Esophagus (tissue), 2 donors: ENCODE measurements around the gene GFRA1. TPM values are rescaled to one million over a fixed set of nuclear protein-coding genes. Genes with fewer than 3 reads are reported as not detected.
"Not testable (repeated sequence)": the region's sequence is repeated elsewhere in the genome, so short reads cannot be mapped to it uniquely, and the experiment has no call there.

ENCODE experiments used
- H3K27ac ChIP-seq, 2 donors: one replicate each; pipeline ENCODE4 v1.5.1; 2013; ENCODE audit warnings: low read depth in 2 of 2, mild to moderate bottlenecking in 2 of 2, inconsistent platforms in 1 of 2, low read length in 1 of 2, moderate library complexity in 1 of 2
- H3K27me3 ChIP-seq, 2 donors: one replicate each; pipeline ENCODE4 v1.6.1; 2013; ENCODE audit warnings: low read length in 2 of 2, control low read depth in 1 of 2, mild to moderate bottlenecking in 1 of 2; ENCODE audit not compliant: insufficient read depth in 2 of 2, control insufficient read depth in 1 of 2
- H3K36me3 ChIP-seq, 2 donors: one replicate each; pipeline ENCODE4 v1.6.1; 2013; ENCODE audit warnings: low read length in 1 of 2; ENCODE audit not compliant: control insufficient read depth in 2 of 2, insufficient read depth in 2 of 2
- H3K4me1 ChIP-seq, 2 donors: one replicate each; pipeline ENCODE4 v1.6.1; 2013; ENCODE audit warnings: low read length in 1 of 2; ENCODE audit not compliant: control insufficient read depth in 2 of 2, insufficient read depth in 2 of 2
- H3K4me3 ChIP-seq, 2 donors: one replicate each; pipeline ENCODE4 v1.5.1; 2013; ENCODE audit warnings: low read length in 2 of 2, mild to moderate bottlenecking in 2 of 2, low read depth in 1 of 2, moderate library complexity in 1 of 2
- H3K9me3 ChIP-seq, 2 donors: one replicate each; pipeline ENCODE4 v1.6.1; 2013; ENCODE audit warnings: mild to moderate bottlenecking in 2 of 2, low read depth in 1 of 2, low read length in 1 of 2, moderate library complexity in 1 of 2; ENCODE audit not compliant: control insufficient read depth in 2 of 2, insufficient read depth in 1 of 2
- WGBS, 2 donors: extraction: QIAGEN DNeasy Blood & Tissue Kit; methylation state at CpG; one replicate each; pipeline ENCODE4 v1.1.7; 2013; 5-methylcytosine and 5-hydroxymethylcytosine counted together
- polyA plus RNA-seq, 2 donors: library from polyadenylated mRNA; stranded (reverse); fragments of 200-250 nt; gene quantifications; one replicate each; pipeline ENCODE4 v1.2.3, GENCODE V29; 2013
- donor health status: healthy with polysubstance abuse.
- donor health status: Bipolar disorder and iron deficiency.

The GFRA1 gene
- polyA plus RNA-seq, 2 donors: 0.73 to 1.3 TPM

GRCh38 chr10:116049158-116049973 is 223.6 kb downstream of the GFRA1 start:
- peaks cover 0 to 2% of the 10 kb centered on the region in 2 donors for H3K9me3 ChIP-seq
- no peaks in the 10 kb centered on the region for H3K4me1 ChIP-seq
- no peaks in the 10 kb centered on the region for H3K36me3 ChIP-seq
- 52 to 59% methylated on average over 10 of the region's 10 CpGs for WGBS, 2 donors
- H3K27ac ChIP-seq: no peak overlapping the region
- no peaks in the 10 kb centered on the region for H3K27me3 ChIP-seq
- no peak overlapping the region for H3K4me3 ChIP-seq

DNA sequence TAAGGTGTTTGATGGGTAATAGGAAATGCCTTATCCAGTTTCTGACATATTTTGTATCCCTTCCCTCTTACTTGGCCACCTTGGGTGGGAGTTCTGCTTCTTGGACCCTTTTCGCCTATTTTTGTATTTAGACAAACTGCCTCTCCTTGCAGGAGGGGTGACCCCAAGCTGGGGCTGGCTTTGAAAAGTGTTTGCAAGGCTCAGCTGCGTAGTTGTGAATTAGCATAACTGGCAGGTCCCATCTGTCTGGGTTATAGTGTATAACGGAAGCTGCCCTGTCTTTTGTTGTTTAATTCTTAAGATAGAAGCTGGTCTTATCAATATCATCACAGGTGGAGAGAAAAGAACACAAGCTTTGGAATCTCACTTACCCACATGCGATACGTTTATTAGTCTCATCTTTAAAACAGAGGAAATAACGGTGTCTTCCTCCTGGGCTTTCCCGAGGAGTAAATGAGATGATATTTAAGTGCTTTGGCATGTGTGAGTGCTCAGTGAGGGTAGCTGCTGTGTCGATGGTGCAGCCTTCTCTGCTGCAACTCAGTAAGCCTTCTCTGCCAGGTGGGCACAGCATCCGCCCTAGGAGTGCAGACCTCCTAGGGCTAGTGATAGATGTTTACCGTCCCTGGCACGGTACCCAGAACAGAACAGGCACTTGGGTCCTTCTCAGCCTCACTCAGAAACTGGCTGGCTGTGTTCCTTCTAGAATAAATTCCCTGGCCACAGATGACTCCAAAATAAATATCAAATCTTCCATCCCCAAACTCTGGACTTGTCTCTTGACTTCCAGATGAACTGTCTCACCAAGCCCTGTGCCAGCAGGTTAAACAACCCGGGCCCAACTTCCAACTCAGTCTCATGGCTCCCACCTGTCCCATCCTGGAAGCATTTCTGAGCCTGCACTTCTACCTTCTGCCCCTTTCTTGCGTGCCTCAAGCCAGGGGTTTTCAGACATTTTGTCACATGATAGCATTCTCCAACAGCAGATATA is 227.3 kb downstream of the GFRA1 start:
- 66 to 72% methylated on average over 13 of the region's 13 CpGs for WGBS, 2 donors
- Histone ChIP-seq H3K4me1 (no peaks in the 10 kb centered on the region), H3K36me3 (no peaks in the 10 kb centered on the region), H3K27me3 (no peaks in the 10 kb centered on the region), H3K9me3 (no peaks in the 10 kb centered on the region), H3K4me3 (no peak overlapping the region), H3K27ac (no peak overlapping the region)

- Histone ChIP-seq H3K27me3 (no peaks in the 10 kb centered on the region), H3K9me3 (no peaks in the 10 kb centered on the region), H3K27ac (no peak overlapping the region), H3K4me1 (no peaks in the 10 kb centered on the region), H3K36me3 (no peaks in the 10 kb centered on the region), H3K4me3 (no peak overlapping the region)
- 59 to 60% methylated on average over 3 of the region's 3 CpGs for WGBS, 2 donors
Measured at GRCh38 chr10:116044801-116045248, 228.2 kb downstream of the GFRA1 start.

DNA sequence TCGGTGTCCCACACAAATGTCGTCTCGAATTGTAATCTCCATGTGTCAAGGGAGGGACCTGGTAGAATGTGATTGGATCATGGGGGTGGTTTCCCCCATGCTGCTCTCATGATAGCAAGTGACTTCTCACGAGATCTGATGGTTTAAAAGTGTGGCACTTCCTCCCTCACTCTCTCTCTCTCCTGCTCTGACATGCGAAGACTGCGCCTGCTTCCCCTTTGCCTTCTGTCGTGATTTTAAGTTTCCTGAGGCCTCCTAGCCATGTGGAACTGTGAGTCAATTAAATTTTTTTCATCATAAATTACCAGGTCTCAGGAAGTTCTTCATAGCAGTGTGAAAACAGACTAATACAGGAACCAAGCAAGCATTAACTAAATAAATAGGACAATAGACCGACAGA is 229.1 kb downstream of the GFRA1 start:
- Histone ChIP-seq H3K36me3 (no peaks in the 10 kb centered on the region), H3K27me3 (no peaks in the 10 kb centered on the region), H3K27ac (no peak overlapping the region), H3K9me3 (no peaks in the 10 kb centered on the region), H3K4me3 (no peak overlapping the region), H3K4me1 (no peaks in the 10 kb centered on the region)
- WGBS, 2 donors: 73 to 81% methylated on average over 8 of the region's 8 CpGs

DNA sequence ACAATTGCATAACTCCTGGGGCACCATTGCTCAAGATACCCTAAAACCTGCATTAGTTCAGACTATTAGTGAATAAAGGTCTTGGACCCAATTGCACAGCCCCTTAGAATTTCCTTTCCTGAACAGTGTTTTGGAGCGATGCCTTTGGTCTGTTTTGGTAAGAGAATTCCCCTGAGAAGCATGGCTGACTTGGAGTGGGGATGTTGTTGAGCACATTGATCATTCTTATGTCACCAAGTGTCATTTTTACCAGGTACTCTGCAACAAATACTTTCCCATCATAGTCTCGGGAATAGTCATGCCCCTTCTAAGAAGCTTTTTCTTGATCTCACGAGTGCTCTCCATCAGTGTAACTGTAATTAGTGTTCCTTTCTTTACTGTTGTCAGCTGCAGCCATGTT is 229.7 kb downstream of the GFRA1 start:
- Histone ChIP-seq H3K4me3 (no peak overlapping the region), H3K27me3 (no peaks in the 10 kb centered on the region), H3K36me3 (no peaks in the 10 kb centered on the region), H3K27ac (no peak overlapping the region), H3K4me1 (no peaks in the 10 kb centered on the region), H3K9me3 (no peaks in the 10 kb centered on the region)
- WGBS, 2 donors: 84 to 88% methylated on average over 3 of the region's 3 CpGs

DNA sequence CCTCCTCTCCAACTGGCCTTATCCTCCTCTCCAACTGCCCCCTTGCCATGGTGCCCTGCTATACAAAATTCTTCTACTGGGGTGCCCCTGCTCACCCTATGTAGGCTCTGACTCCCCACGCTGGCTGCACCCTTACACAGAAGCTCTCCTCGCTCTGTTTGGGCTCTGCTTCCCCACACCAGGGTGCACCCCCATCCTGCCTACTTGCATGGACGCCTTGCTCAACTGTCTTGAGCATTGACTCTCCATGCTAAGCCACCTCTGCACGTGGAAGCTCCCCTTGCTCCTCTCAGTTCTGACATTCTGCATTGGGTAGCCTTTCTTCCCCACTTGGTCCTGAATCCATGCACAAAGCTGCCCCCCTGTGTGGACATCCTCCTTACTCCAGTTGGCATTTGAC is 231.1 kb downstream of the GFRA1 start:
- no peak overlapping the region for H3K4me3 ChIP-seq
- H3K9me3 ChIP-seq: no peaks in the 10 kb centered on the region
- no peaks in the 10 kb centered on the region for H3K27me3 ChIP-seq
- H3K27ac ChIP-seq: no peak overlapping the region
- no peaks in the 10 kb centered on the region for H3K36me3 ChIP-seq
- H3K4me1 ChIP-seq: no peaks in the 10 kb centered on the region
- WGBS, 2 donors: 88 to 89% methylated on average over 4 of the region's 4 CpGs

GRCh38 chr10:116039612-116040011 is 233.4 kb downstream of the GFRA1 start:
- WGBS, 2 donors: 85 to 92% methylated on average over 6 of the region's 6 CpGs
- no peaks in the 10 kb centered on the region for H3K36me3 ChIP-seq
- no peaks in the 10 kb centered on the region for H3K4me1 ChIP-seq
- no peaks in the 10 kb centered on the region for H3K9me3 ChIP-seq
- H3K27me3 ChIP-seq: no peaks in the 10 kb centered on the region
- no peak overlapping the region for H3K27ac ChIP-seq
- no peak overlapping the region for H3K4me3 ChIP-seq

DNA sequence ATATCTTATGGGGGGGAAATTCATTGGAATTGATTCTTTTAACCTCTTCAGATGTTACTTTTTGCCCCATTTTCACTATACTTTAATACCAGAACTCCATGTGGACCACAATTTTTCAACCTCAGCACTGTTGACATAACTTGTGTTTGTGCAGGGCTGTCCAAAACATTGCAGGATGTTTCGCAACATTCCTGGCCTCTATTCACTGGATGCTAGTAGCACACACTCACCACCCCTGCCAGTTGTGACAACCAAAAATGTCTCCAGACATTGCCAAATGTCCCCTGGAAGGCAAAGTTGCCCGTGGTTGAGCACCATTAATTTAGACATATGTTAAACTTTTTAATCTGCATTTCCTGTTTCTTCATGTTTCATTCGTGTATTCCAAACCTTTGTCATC is 234.7 kb downstream of the GFRA1 start:
- H3K36me3 ChIP-seq: no peaks in the 10 kb centered on the region
- no peaks in the 10 kb centered on the region for H3K4me1 ChIP-seq
- H3K27ac ChIP-seq: no peak overlapping the region
- H3K4me3 ChIP-seq: no peak overlapping the region
- 35 to 48% methylated on average over 3 of the region's 3 CpGs for WGBS, 2 donors
- no peaks in the 10 kb centered on the region for H3K9me3 ChIP-seq
- no peaks in the 10 kb centered on the region for H3K27me3 ChIP-seq

DNA sequence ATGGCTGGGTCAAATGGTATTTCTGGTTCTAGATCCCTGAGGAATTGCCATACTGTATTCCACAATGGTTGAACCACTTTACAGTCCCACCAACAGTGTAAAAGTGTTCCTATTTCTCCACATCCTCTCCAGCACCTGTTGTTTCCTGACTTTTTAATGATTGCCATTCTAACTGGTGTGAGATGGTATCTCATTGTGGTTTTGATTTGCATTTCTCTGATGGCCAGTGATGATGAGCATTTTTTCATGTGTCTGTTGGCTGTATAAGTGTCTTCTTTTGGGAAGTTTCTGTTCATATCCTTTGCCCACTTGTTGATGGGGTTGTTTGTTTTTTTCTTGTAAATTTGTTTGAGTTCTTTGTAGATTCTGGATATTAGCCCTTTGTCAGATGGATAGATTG is 237.6 kb downstream of the GFRA1 start:
- H3K36me3 ChIP-seq, H3K9me3 ChIP-seq, H3K4me3 ChIP-seq, H3K27me3 ChIP-seq, H3K4me1 ChIP-seq, H3K27ac ChIP-seq: not testable (repeated sequence)
